SJSA1 (cell line): Measurements from ENCODE around the gene PALLD. TPM values are rescaled to one million over a fixed set of nuclear protein-coding genes. Genes with fewer than 3 reads are reported as not detected.

Experiments
- DNase-seq, 2 experiments: peaks; one replicate each; pipeline ENCODE4 v3.0.0-alpha.2; 2015 to 2020; ENCODE audit warnings: low spot score in 2 of 2, low read depth in 1 of 2
- H3K27ac ChIP-seq: fragments of 250-450 bp; sonication (Bioruptor Pico); 2 replicates; pipeline ENCODE4 v1.5.1; 2020; ENCODE audit warnings: mild to moderate bottlenecking, moderate library complexity
- H3K27me3 ChIP-seq: fragments of 250-450 bp; sonication (Bioruptor Pico); replicated peaks from 2 replicates; pipeline ENCODE4 v1.5.1; 2020; ENCODE audit warnings: mild to moderate bottlenecking, moderate library complexity
- H3K36me3 ChIP-seq: fragments of 250-450 bp; sonication (Bioruptor Pico); 2 replicates; pipeline ENCODE4 v1.5.1; 2020; ENCODE audit warnings: mild to moderate bottlenecking
- H3K4me1 ChIP-seq: fragments of 250-450 bp; sonication (Bioruptor Pico); replicated peaks from 2 replicates; pipeline ENCODE4 v1.6.1; 2021; ENCODE audit warnings: mild to moderate bottlenecking
- H3K4me3 ChIP-seq: fragments of 250-450 bp; sonication (Bioruptor Pico); 2 replicates; pipeline ENCODE4 v1.5.1; 2020; ENCODE audit warnings: mild to moderate bottlenecking
- H3K9me3 ChIP-seq: fragments of 250-450 bp; sonication (Bioruptor Pico); replicated peaks from 2 replicates; pipeline ENCODE4 v1.5.1; 2020; ENCODE audit warnings: mild to moderate bottlenecking
- total RNA-seq: library from RNA; depleted of rRNA; stranded (reverse); fragments of >200 nt; shearing (Covaris generic); gene quantifications from 2 replicates; pipeline ENCODE4 v1.2.3, GENCODE V29; 2014

PALLD gene
- total RNA-seq, 1 experiment from 2014 or later, result 118 TPM

GRCh38 chr4:168877511-168878491, 380.9 kb downstream of the PALLD start:
- H3K4me1 ChIP-seq, result peaks cover 31% of the 10 kb centered on the region
- peaks cover 84% of the 10 kb centered on the region for H3K36me3 ChIP-seq
- H3K27ac ChIP-seq, result no peak overlapping the region
- H3K9me3 ChIP-seq, result peaks cover 5% of the 10 kb centered on the region
- no peak overlapping the region for H3K4me3 ChIP-seq
- H3K27me3 ChIP-seq, result no peaks in the 10 kb centered on the region
- DNase-seq, result no peak

- peaks cover 5% of the 10 kb centered on the region for H3K9me3 ChIP-seq
- no peak overlapping the region for H3K4me3 ChIP-seq
- no peaks in the 10 kb centered on the region for H3K27me3 ChIP-seq
- H3K27ac ChIP-seq, result no peak overlapping the region; the same call in 1 of the 2 replicates
- peaks cover 77% of the 10 kb centered on the region for H3K36me3 ChIP-seq
- H3K4me1 ChIP-seq, result peaks cover 39% of the 10 kb centered on the region
- no peak for DNase-seq
Observed at GRCh38 chr4:168878623-168879022, 381.8 kb downstream of the PALLD start.

- H3K27ac ChIP-seq, result no peak overlapping the region; the same call in 1 of the 2 replicates
- no peak for DNase-seq
- no peak overlapping the region for H3K4me3 ChIP-seq
- peaks cover 5% of the 10 kb centered on the region for H3K9me3 ChIP-seq
- peaks cover 71% of the 10 kb centered on the region for H3K36me3 ChIP-seq
- no peaks in the 10 kb centered on the region for H3K27me3 ChIP-seq
- H3K4me1 ChIP-seq, result peaks cover 45% of the 10 kb centered on the region
Observed at GRCh38 chr4:168879188-168879587, 382.3 kb downstream of the PALLD start.

- DNase-seq, result no peak
- no peaks in the 10 kb centered on the region for H3K27me3 ChIP-seq
- H3K36me3 ChIP-seq, result peaks cover 73% of the 10 kb centered on the region
- H3K4me1 ChIP-seq, result peaks cover 55% of the 10 kb centered on the region
- peaks cover 5% of the 10 kb centered on the region for H3K9me3 ChIP-seq
- no peak overlapping the region for H3K27ac ChIP-seq
- H3K4me3 ChIP-seq, result no peak overlapping the region
Observed at GRCh38 chr4:168880072-168880675, 383.3 kb downstream of the PALLD start.

GRCh38 chr4:168880811-168881595, 384.2 kb downstream of the PALLD start:
- Histone ChIP-seq H3K9me3 (peaks cover 5% of the 10 kb centered on the region), H3K27me3 (no peaks in the 10 kb centered on the region), H3K36me3 (peaks cover 73% of the 10 kb centered on the region), H3K27ac (no peak overlapping the region), H3K4me1 (peaks cover 57% of the 10 kb centered on the region), H3K4me3 (no peak overlapping the region)
- no peak for DNase-seq

- DNase-seq, result no peak
- Histone ChIP-seq H3K36me3 (peaks cover 71% of the 10 kb centered on the region), H3K4me3 (no peak overlapping the region), H3K9me3 (peaks cover 5% of the 10 kb centered on the region), H3K27me3 (no peaks in the 10 kb centered on the region), H3K27ac (peak overlapping the region; percentile 46; the same call in 1 of the 2 replicates), H3K4me1 (peaks cover 63% of the 10 kb centered on the region)
Observed at GRCh38 chr4:168881781-168882420, 385.0 kb downstream of the PALLD start.

- Histone ChIP-seq H3K4me3 (no peak overlapping the region), H3K27me3 (no peaks in the 10 kb centered on the region), H3K27ac (peak overlapping the region; percentile 66), H3K36me3 (peaks cover 74% of the 10 kb centered on the region), H3K9me3 (peaks cover 5% of the 10 kb centered on the region), H3K4me1 (peaks cover 71% of the 10 kb centered on the region)
- DNase-seq, result peak; percentile 55 to 64
Observed at GRCh38 chr4:168882650-168883233, 385.9 kb downstream of the PALLD start.

- Histone ChIP-seq H3K27ac (peak overlapping the region; percentile 66), H3K4me1 (peaks cover 71% of the 10 kb centered on the region), H3K36me3 (peaks cover 78% of the 10 kb centered on the region), H3K27me3 (no peaks in the 10 kb centered on the region), H3K4me3 (no peak overlapping the region), H3K9me3 (peaks cover 5% of the 10 kb centered on the region)
- DNase-seq, result peak in 1 of 2 experiments; percentile 75
Observed at GRCh38 chr4:168883513-168883912, 386.7 kb downstream of the PALLD start.

- Histone ChIP-seq H3K4me3 (no peak overlapping the region), H3K9me3 (peaks cover 5% of the 10 kb centered on the region), H3K27me3 (no peaks in the 10 kb centered on the region), H3K4me1 (peaks cover 70% of the 10 kb centered on the region), H3K27ac (peak overlapping the region; percentile 66), H3K36me3 (peaks cover 72% of the 10 kb centered on the region)
- peak; percentile 58 to 68 for DNase-seq
Observed at GRCh38 chr4:168884251-168885124, 387.6 kb downstream of the PALLD start.

GRCh38 chr4:168885400-168885799, 388.5 kb downstream of the PALLD start:
- Histone ChIP-seq H3K9me3 (peaks cover 5% of the 10 kb centered on the region), H3K4me1 (peaks cover 61% of the 10 kb centered on the region)

GRCh38 chr4:168886351-168886750, 389.5 kb downstream of the PALLD start:
- Histone ChIP-seq H3K4me3 (no peak overlapping the region), H3K9me3 (peaks cover 5% of the 10 kb centered on the region), H3K27ac (peak overlapping the region; percentile 67), H3K27me3 (no peaks in the 10 kb centered on the region), H3K4me1 (peaks cover 56% of the 10 kb centered on the region), H3K36me3 (peaks cover 74% of the 10 kb centered on the region)
- DNase-seq, result peak; percentile 58 to 69

More at GRCh38 chr4:168885400-168885799, 388.5 kb downstream of the PALLD start:
- H3K4me3 ChIP-seq, result no peak overlapping the region
- H3K27ac ChIP-seq, result peak overlapping the region; percentile 67
- no peaks in the 10 kb centered on the region for H3K27me3 ChIP-seq
- no peak for DNase-seq
- peaks cover 72% of the 10 kb centered on the region for H3K36me3 ChIP-seq

GRCh38 chr4:168887809-168888208, 391.0 kb downstream of the PALLD start:
- no peak overlapping the region for H3K27ac ChIP-seq
- no peaks in the 10 kb centered on the region for H3K27me3 ChIP-seq
- no peak overlapping the region for H3K4me3 ChIP-seq
- H3K4me1 ChIP-seq, result peaks cover 49% of the 10 kb centered on the region
- H3K9me3 ChIP-seq, result peaks cover under 1% of the 10 kb centered on the region; the same call in 1 of the 2 replicates
- H3K36me3 ChIP-seq, result peaks cover 75% of the 10 kb centered on the region
- no peak for DNase-seq
